HepG2 (cell line): ENCODE measurements around the gene SLC26A9. TPM values are rescaled to one million over a fixed set of nuclear protein-coding genes. Genes with fewer than 3 reads are reported as not detected.

Experiments used
- NCOA1 ChIP-seq: sonication (generic); formaldehyde crosslinking; IDR thresholded peaks from 2 replicates; pipeline ENCODE4 v1.9.0; 2021; ENCODE audit warnings: missing genetic modification reagents
- PHB2 ChIP-seq: fragments of 450-650 bp; IDR thresholded peaks from 2 replicates; pipeline ENCODE4 v1.6.1; 2018; ENCODE audit not compliant: partially characterized antibody
- RAD51 ChIP-seq: fragments of 450-650 bp; IDR thresholded peaks from 2 replicates; pipeline ENCODE4 v1.6.1; 2016; ENCODE audit warnings: borderline replicate concordance
- SOX6 ChIP-seq, 2 experiments: fragments of 450-650 bp in 1 of 2; sonication (generic) in 1 of 2; formaldehyde crosslinking in 1 of 2; IDR thresholded peaks; 2 replicates each; pipeline versions ENCODE4 v1.4.0 to v1.6.1; 2017 to 2020; ENCODE audit warnings: antibody characterized with exemption in 1 of 2, mild to moderate bottlenecking in 1 of 2, missing genetic modification reagents in 1 of 2
- TFAP4 ChIP-seq: sonication (generic); IDR thresholded peaks from 2 replicates; pipeline ENCODE4 v1.6.1; 2016; ENCODE audit warnings: low read depth, borderline replicate concordance
- ZNF234 ChIP-seq: sonication (generic); formaldehyde crosslinking; conservative IDR thresholded peaks from 2 replicates; pipeline ENCODE4 v1.5.1; 2020; ENCODE audit warnings: mild to moderate bottlenecking, missing genetic modification reagents
- ZNF496 ChIP-seq: sonication (generic); formaldehyde crosslinking; IDR thresholded peaks from 2 replicates; pipeline ENCODE4 v1.8.1; 2023; ENCODE audit warnings: mild to moderate bottlenecking, moderate library complexity, missing genetic modification reagents; ENCODE audit not compliant: insufficient replicate concordance
- polyA plus RNA-seq, 8 experiments: library from polyadenylated mRNA; depleted of rRNA in 3 of 8; stranded (reverse) in 7 of 8; unstranded in 1 of 8; fragments of >200 nt; fragmentation: Illumina TruSeq in 4 of 8; extraction: Trizol in 4 of 8; gene quantifications; 2 replicates each; pipeline versions ENCODE4 v1.2.1 to v1.2.3, GENCODE V29; 2011 to 2016; ENCODE audit warnings: low read depth in 4 of 8, missing spikeins in 1 of 8, mixed read lengths in 1 of 8; ENCODE audit not compliant: insufficient read depth in 1 of 8
- total RNA-seq, 5 experiments: library from RNA; depleted of rRNA; stranded (reverse); fragments of >200 nt; fragmentation: Illumina TruSeq; extraction: Trizol; gene quantifications; 2 replicates each; pipeline ENCODE4 v1.2.3, GENCODE V29; 2016; ENCODE audit warnings: low read depth in 1 of 5
- TF ChIP-seq, protein P1 (sequence below): sonication (generic); formaldehyde crosslinking; IDR thresholded peaks from 2 replicates; pipeline ENCODE4 v1.9.0; 2021; ENCODE audit warnings: mild to moderate bottlenecking, missing genetic modification reagents

SLC26A9 gene
- total and polyA plus RNA-seq, 2 of the 13 experiments (the other 11 are each of a cell fraction or from before 2014, with no cell fraction given), result 0.11 to 0.15 TPM

- no peak for TF ChIP-seq TFAP4
- no peak for TF ChIP-seq ZNF496 (CRISPR knock-in tag)
- TF ChIP-seq SOX6 (IDR thresholded peaks at IDR 0.05), result 0 out of 2 replicates have a peak, but pooled peaks have one; percentile 60
- TF ChIP-seq SOX6 (CRISPR knock-in tag; IDR thresholded peaks at IDR 0.05), result no peak
- peak; percentile 7 for TF ChIP-seq PHB2
- TF ChIP-seq NCOA1 (CRISPR knock-in tag), result no peak
- TF ChIP-seq, protein P1, sequence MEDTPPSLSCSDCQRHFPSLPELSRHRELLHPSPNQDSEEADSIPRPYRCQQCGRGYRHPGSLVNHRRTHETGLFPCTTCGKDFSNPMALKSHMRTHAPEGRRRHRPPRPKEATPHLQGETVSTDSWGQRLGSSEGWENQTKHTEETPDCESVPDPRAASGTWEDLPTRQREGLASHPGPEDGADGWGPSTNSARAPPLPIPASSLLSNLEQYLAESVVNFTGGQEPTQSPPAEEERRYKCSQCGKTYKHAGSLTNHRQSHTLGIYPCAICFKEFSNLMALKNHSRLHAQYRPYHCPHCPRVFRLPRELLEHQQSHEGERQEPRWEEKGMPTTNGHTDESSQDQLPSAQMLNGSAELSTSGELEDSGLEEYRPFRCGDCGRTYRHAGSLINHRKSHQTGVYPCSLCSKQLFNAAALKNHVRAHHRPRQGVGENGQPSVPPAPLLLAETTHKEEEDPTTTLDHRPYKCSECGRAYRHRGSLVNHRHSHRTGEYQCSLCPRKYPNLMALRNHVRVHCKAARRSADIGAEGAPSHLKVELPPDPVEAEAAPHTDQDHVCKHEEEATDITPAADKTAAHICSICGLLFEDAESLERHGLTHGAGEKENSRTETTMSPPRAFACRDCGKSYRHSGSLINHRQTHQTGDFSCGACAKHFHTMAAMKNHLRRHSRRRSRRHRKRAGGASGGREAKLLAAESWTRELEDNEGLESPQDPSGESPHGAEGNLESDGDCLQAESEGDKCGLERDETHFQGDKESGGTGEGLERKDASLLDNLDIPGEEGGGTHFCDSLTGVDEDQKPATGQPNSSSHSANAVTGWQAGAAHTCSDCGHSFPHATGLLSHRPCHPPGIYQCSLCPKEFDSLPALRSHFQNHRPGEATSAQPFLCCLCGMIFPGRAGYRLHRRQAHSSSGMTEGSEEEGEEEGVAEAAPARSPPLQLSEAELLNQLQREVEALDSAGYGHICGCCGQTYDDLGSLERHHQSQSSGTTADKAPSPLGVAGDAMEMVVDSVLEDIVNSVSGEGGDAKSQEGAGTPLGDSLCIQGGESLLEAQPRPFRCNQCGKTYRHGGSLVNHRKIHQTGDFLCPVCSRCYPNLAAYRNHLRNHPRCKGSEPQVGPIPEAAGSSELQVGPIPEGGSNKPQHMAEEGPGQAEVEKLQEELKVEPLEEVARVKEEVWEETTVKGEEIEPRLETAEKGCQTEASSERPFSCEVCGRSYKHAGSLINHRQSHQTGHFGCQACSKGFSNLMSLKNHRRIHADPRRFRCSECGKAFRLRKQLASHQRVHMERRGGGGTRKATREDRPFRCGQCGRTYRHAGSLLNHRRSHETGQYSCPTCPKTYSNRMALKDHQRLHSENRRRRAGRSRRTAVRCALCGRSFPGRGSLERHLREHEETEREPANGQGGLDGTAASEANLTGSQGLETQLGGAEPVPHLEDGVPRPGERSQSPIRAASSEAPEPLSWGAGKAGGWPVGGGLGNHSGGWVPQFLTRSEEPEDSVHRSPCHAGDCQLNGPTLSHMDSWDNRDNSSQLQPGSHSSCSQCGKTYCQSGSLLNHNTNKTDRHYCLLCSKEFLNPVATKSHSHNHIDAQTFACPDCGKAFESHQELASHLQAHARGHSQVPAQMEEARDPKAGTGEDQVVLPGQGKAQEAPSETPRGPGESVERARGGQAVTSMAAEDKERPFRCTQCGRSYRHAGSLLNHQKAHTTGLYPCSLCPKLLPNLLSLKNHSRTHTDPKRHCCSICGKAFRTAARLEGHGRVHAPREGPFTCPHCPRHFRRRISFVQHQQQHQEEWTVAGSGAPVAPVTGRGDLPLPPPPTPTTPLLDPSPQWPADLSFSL (CRISPR knock-in tag), result peak; percentile 76
- 0 out of 2 replicates have a peak, but pooled peaks have one; percentile 3 for TF ChIP-seq RAD51
- no peak for TF ChIP-seq ZNF234 (CRISPR knock-in tag)
Observed at GRCh38 chr1:205973377-205974232, 30.3 kb upstream of the SLC26A9 start (continued).
